GM23338 (cell line): ENCODE measurements around the gene TENM4. TPM values are rescaled to one million over a fixed set of nuclear protein-coding genes. Genes with fewer than 3 reads are reported as not detected.

Experiments used
- CREB1 ChIP-seq: fragments of 250-450 bp; sonication (Bioruptor Pico); IDR thresholded peaks from 2 replicates; pipeline ENCODE4 v1.5.0; 2020; ENCODE audit warnings: low read depth, mild to moderate bottlenecking, moderate library complexity
- EZH2phosphoT487 ChIP-seq: fragments of 200-600 bp; sonication (generic); IDR thresholded peaks from one replicate; pipeline ENCODE4 v1.8.1; 2018; ENCODE audit warnings: antibody characterized with exemption; ENCODE audit not compliant: unreplicated experiment
- NANOG ChIP-seq: IDR thresholded peaks from 2 replicates; pipeline ENCODE4 v1.6.1; 2016; ENCODE audit warnings: antibody characterized with exemption, borderline replicate concordance
- STAT1 ChIP-seq: IDR thresholded peaks from one replicate; pipeline ENCODE4 v1.6.1; 2016; ENCODE audit warnings: antibody characterized with exemption; ENCODE audit not compliant: unreplicated experiment
- ZNF331 ChIP-seq: fragments of 250-450 bp; sonication (Bioruptor Pico); IDR thresholded peaks from 2 replicates; pipeline ENCODE4 v1.5.0; 2020; ENCODE audit warnings: low read depth, mild to moderate bottlenecking, moderate library complexity
- polyA plus RNA-seq: library from polyadenylated mRNA; unstranded; fragments of >200 nt; fragmentation: Nextera tagmentation; extraction: Ambion mirVana; gene quantifications from 2 replicates; pipeline ENCODE4 v1.2.1, GENCODE V29; 2016
- total RNA-seq: library from RNA; depleted of rRNA; stranded (reverse); fragments of >200 nt; shearing (Covaris generic); gene quantifications from 2 replicates; pipeline ENCODE4 v1.2.3, GENCODE V29; 2014
- TF ChIP-seq, protein P1 (sequence below): fragments of 250-450 bp; sonication (Bioruptor Pico); IDR thresholded peaks from 2 replicates; pipeline ENCODE4 v1.5.0; 2020; ENCODE audit warnings: mild to moderate bottlenecking, moderate library complexity
- TF ChIP-seq, protein P2 (sequence below): IDR thresholded peaks from one replicate; pipeline ENCODE4 v1.6.1; 2018; ENCODE audit warnings: antibody characterized with exemption; ENCODE audit not compliant: unreplicated experiment

The TENM4 gene
- total and polyA plus RNA-seq, 2 experiments from 2014 or later = 7.3 TPM

DNA sequence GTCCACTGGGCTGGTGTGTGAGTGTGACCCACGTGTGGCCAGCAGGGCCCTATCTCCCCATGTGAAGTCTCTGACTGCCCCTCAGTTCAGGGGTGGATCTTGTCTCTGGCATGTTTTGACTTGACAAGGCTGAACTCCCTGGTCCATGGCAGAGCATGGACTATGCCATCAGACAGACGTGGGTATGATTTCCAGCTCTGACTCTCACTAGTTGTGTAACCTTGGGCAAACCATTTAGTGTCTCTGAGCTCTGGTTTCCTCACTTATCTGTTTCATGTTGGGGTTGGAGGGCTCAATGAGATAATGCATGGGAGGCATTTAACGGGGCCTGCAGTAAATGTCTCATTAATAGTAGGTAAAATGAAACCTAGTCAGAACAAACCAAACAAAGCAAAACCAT is 611.7 kb downstream of the TENM4 start (continued):
- TF ChIP-seq, protein P1, sequence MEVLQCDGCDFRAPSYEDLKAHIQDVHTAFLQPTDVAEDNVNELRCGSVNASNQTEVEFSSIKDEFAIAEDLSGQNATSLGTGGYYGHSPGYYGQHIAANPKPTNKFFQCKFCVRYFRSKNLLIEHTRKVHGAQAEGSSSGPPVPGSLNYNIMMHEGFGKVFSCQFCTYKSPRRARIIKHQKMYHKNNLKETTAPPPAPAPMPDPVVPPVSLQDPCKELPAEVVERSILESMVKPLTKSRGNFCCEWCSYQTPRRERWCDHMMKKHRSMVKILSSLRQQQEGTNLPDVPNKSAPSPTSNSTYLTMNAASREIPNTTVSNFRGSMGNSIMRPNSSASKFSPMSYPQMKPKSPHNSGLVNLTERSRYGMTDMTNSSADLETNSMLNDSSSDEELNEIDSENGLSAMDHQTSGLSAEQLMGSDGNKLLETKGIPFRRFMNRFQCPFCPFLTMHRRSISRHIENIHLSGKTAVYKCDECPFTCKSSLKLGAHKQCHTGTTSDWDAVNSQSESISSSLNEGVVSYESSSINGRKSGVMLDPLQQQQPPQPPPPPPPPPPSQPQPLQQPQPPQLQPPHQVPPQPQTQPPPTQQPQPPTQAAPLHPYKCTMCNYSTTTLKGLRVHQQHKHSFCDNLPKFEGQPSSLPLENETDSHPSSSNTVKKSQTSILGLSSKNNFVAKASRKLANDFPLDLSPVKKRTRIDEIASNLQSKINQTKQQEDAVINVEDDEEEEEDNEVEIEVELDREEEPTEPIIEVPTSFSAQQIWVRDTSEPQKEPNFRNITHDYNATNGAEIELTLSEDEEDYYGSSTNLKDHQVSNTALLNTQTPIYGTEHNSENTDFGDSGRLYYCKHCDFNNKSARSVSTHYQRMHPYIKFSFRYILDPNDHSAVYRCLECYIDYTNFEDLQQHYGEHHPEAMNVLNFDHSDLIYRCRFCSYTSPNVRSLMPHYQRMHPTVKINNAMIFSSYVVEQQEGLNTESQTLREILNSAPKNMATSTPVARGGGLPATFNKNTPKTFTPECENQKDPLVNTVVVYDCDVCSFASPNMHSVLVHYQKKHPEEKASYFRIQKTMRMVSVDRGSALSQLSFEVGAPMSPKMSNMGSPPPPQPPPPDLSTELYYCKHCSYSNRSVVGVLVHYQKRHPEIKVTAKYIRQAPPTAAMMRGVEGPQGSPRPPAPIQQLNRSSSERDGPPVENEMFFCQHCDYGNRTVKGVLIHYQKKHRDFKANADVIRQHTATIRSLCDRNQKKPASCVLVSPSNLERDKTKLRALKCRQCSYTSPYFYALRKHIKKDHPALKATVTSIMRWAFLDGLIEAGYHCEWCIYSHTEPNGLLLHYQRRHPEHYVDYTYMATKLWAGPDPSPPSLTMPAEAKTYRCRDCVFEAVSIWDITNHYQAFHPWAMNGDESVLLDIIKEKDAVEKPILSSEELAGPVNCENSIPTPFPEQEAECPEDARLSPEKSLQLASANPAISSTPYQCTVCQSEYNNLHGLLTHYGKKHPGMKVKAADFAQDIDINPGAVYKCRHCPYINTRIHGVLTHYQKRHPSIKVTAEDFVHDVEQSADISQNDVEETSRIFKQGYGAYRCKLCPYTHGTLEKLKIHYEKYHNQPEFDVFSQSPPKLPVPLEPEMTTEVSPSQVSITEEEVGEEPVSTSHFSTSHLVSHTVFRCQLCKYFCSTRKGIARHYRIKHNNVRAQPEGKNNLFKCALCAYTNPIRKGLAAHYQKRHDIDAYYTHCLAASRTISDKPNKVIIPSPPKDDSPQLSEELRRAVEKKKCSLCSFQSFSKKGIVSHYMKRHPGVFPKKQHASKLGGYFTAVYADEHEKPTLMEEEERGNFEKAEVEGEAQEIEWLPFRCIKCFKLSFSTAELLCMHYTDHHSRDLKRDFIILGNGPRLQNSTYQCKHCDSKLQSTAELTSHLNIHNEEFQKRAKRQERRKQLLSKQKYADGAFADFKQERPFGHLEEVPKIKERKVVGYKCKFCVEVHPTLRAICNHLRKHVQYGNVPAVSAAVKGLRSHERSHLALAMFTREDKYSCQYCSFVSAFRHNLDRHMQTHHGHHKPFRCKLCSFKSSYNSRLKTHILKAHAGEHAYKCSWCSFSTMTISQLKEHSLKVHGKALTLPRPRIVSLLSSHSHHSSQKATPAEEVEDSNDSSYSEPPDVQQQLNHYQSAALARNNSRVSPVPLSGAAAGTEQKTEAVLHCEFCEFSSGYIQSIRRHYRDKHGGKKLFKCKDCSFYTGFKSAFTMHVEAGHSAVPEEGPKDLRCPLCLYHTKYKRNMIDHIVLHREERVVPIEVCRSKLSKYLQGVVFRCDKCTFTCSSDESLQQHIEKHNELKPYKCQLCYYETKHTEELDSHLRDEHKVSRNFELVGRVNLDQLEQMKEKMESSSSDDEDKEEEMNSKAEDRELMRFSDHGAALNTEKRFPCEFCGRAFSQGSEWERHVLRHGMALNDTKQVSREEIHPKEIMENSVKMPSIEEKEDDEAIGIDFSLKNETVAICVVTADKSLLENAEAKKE (CRISPR knock-in tag) = no peak
- TF ChIP-seq NANOG (no peak), ZNF331 (no peak), EZH2phosphoT487 (no peak), STAT1 (no peak), CREB1 (CRISPR knock-in tag) (no peak)
- TF ChIP-seq, protein P2, sequence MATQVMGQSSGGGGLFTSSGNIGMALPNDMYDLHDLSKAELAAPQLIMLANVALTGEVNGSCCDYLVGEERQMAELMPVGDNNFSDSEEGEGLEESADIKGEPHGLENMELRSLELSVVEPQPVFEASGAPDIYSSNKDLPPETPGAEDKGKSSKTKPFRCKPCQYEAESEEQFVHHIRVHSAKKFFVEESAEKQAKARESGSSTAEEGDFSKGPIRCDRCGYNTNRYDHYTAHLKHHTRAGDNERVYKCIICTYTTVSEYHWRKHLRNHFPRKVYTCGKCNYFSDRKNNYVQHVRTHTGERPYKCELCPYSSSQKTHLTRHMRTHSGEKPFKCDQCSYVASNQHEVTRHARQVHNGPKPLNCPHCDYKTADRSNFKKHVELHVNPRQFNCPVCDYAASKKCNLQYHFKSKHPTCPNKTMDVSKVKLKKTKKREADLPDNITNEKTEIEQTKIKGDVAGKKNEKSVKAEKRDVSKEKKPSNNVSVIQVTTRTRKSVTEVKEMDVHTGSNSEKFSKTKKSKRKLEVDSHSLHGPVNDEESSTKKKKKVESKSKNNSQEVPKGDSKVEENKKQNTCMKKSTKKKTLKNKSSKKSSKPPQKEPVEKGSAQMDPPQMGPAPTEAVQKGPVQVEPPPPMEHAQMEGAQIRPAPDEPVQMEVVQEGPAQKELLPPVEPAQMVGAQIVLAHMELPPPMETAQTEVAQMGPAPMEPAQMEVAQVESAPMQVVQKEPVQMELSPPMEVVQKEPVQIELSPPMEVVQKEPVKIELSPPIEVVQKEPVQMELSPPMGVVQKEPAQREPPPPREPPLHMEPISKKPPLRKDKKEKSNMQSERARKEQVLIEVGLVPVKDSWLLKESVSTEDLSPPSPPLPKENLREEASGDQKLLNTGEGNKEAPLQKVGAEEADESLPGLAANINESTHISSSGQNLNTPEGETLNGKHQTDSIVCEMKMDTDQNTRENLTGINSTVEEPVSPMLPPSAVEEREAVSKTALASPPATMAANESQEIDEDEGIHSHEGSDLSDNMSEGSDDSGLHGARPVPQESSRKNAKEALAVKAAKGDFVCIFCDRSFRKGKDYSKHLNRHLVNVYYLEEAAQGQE = no peak
